Mucosa of rectum (tissue), 2 donors: ENCODE results near the gene MYT1.

Experiments used
- H3K27ac ChIP-seq, 2 donors: one replicate each; pipeline ENCODE4 v1.7.0; 2013; ENCODE audit warnings: inconsistent platforms in 2 of 2, low read depth in 2 of 2, low read length in 2 of 2
- H3K27me3 ChIP-seq, 2 donors: one replicate each; pipeline ENCODE4 v1.7.0; 2013; ENCODE audit warnings: low read length in 2 of 2; ENCODE audit not compliant: control insufficient read depth in 2 of 2, insufficient read depth in 2 of 2
- H3K36me3 ChIP-seq, 2 donors: one replicate each; pipeline ENCODE4 v1.7.0; 2013; ENCODE audit warnings: low read length in 2 of 2; ENCODE audit not compliant: control insufficient read depth in 2 of 2, insufficient read depth in 2 of 2
- H3K4me1 ChIP-seq, 2 donors: one replicate each; pipeline ENCODE4 v1.7.0; 2013; ENCODE audit warnings: low read length in 2 of 2, mild to moderate bottlenecking in 1 of 2; ENCODE audit not compliant: control insufficient read depth in 2 of 2, insufficient read depth in 2 of 2
- H3K4me3 ChIP-seq, 2 donors: one replicate each; pipeline ENCODE4 v1.7.0; 2013; ENCODE audit warnings: low read length in 2 of 2
- H3K9ac ChIP-seq, 2 donors: one replicate each; pipeline ENCODE4 v1.7.0; 2013; ENCODE audit warnings: low read length in 2 of 2, low read depth in 1 of 2, mild to moderate bottlenecking in 1 of 2
- H3K9me3 ChIP-seq, 2 donors: one replicate each; pipeline ENCODE4 v1.7.0; 2013; ENCODE audit warnings: low read length in 2 of 2; ENCODE audit not compliant: control insufficient read depth in 2 of 2
- donor health status: healthy.
- donor health status: Normal muscosa, but diverticular disease.

The MYT1 gene

GRCh38 chr20:64214113-64214512 is 49.9 kb downstream of the MYT1 start:
- H3K27ac ChIP-seq: no peak overlapping the region
- no peak overlapping the region for H3K4me3 ChIP-seq
- H3K27me3 ChIP-seq: peaks cover 3 to 4% of the 10 kb centered on the region in 2 donors
- no peaks in the 10 kb centered on the region for H3K4me1 ChIP-seq
- H3K9ac ChIP-seq: no peak overlapping the region
- H3K36me3 ChIP-seq: no peaks in the 10 kb centered on the region
- H3K9me3 ChIP-seq: no peaks in the 10 kb centered on the region

GRCh38 chr20:64214952-64215351 is 50.7 kb downstream of the MYT1 start:
- no peaks in the 10 kb centered on the region for H3K4me1 ChIP-seq
- no peak overlapping the region for H3K4me3 ChIP-seq
- no peaks in the 10 kb centered on the region for H3K36me3 ChIP-seq
- no peak overlapping the region for H3K9ac ChIP-seq
- no peak overlapping the region for H3K27ac ChIP-seq
- H3K9me3 ChIP-seq: no peaks in the 10 kb centered on the region
- H3K27me3 ChIP-seq: peaks cover 3 to 9% of the 10 kb centered on the region in 2 donors

DNA sequence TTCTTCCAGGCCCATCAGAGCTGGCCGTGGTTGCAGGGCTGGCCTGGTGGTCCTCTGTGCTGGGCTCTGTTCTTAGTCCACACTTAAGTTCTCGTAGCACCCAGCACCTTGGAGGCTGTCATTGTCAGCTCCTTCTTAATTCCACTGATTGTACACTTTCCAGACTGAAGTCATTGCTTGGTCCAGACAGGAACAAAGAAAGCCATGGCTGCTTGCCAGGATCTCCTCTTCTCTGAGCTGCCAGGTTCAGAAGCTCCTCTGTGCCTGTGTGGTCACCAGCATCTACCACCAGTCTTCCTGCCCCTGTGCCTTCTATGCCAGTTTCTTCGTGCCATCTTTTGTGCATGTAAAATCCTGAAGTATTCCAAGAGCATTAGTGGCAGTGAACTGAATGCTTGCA is 51.8 kb downstream of the MYT1 start:
- Histone ChIP-seq H3K4me1 (no peaks in the 10 kb centered on the region), H3K9me3 (no peaks in the 10 kb centered on the region), H3K27ac (no peak overlapping the region), H3K9ac (no peak overlapping the region), H3K27me3 (peaks cover 0 to 9% of the 10 kb centered on the region in 2 donors), H3K4me3 (no peak overlapping the region), H3K36me3 (no peaks in the 10 kb centered on the region)

DNA sequence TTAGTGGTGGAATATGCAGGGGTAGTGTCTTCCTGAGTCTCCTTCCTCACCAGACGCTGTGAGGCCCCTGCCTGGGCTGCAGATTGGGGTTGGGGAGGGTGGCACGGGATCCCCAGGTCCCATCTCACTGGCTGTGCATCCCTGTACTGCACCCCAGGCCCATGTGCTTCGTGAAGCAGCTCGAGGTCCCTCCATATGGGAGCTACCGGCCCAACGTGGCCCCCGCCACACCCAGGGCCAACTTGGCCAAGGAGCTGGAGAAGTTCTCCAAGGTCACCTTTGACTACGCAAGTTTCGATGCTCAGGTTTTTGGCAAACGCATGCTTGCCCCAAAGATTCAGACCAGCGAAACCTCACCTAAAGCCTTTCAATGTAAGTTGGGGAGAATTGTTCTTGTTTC is 52.7 kb downstream of the MYT1 start:
- Histone ChIP-seq H3K9ac (no peak overlapping the region), H3K27me3 (peaks cover 2 to 9% of the 10 kb centered on the region in 2 donors), H3K9me3 (no peaks in the 10 kb centered on the region), H3K4me3 (no peak overlapping the region), H3K36me3 (no peaks in the 10 kb centered on the region), H3K4me1 (no peaks in the 10 kb centered on the region), H3K27ac (no peak overlapping the region)

GRCh38 chr20:64217539-64218221 is 53.4 kb downstream of the MYT1 start:
- Histone ChIP-seq H3K36me3 (no peaks in the 10 kb centered on the region), H3K9ac (no peak overlapping the region), H3K4me1 (no peaks in the 10 kb centered on the region), H3K27me3 (peaks cover 2 to 9% of the 10 kb centered on the region in 2 donors), H3K9me3 (no peaks in the 10 kb centered on the region), H3K4me3 (no peak overlapping the region), H3K27ac (no peak overlapping the region)

GRCh38 chr20:64219202-64219601 is 55.0 kb downstream of the MYT1 start:
- no peak overlapping the region for H3K4me3 ChIP-seq
- no peaks in the 10 kb centered on the region for H3K36me3 ChIP-seq
- peaks cover 2 to 9% of the 10 kb centered on the region in 2 donors for H3K27me3 ChIP-seq
- no peaks in the 10 kb centered on the region for H3K9me3 ChIP-seq
- no peaks in the 10 kb centered on the region for H3K4me1 ChIP-seq
- H3K9ac ChIP-seq: no peak overlapping the region
- H3K27ac ChIP-seq: no peak overlapping the region

GRCh38 chr20:64219730-64220129 is 55.5 kb downstream of the MYT1 start:
- no peak overlapping the region for H3K27ac ChIP-seq
- H3K36me3 ChIP-seq: no peaks in the 10 kb centered on the region
- H3K27me3 ChIP-seq: peaks cover 2 to 9% of the 10 kb centered on the region in 2 donors
- H3K4me3 ChIP-seq: no peak overlapping the region
- no peaks in the 10 kb centered on the region for H3K4me1 ChIP-seq
- no peak overlapping the region for H3K9ac ChIP-seq
- H3K9me3 ChIP-seq: no peaks in the 10 kb centered on the region

GRCh38 chr20:64220420-64220819 is 56.2 kb downstream of the MYT1 start:
- Histone ChIP-seq H3K9ac (no peak overlapping the region), H3K4me1 (no peaks in the 10 kb centered on the region), H3K4me3 (no peak overlapping the region), H3K36me3 (no peaks in the 10 kb centered on the region), H3K27ac (no peak overlapping the region), H3K9me3 (no peaks in the 10 kb centered on the region), H3K27me3 (peaks cover 2 to 9% of the 10 kb centered on the region in 2 donors)

- Histone ChIP-seq H3K27ac (no peak overlapping the region), H3K27me3 (peaks cover 2 to 9% of the 10 kb centered on the region in 2 donors), H3K9ac (no peak overlapping the region), H3K36me3 (no peaks in the 10 kb centered on the region), H3K4me3 (no peak overlapping the region), H3K4me1 (no peaks in the 10 kb centered on the region), H3K9me3 (no peaks in the 10 kb centered on the region)
These were observed 56.8 kb downstream of the MYT1 start for GRCh38 chr20:64220891-64221527.

DNA sequence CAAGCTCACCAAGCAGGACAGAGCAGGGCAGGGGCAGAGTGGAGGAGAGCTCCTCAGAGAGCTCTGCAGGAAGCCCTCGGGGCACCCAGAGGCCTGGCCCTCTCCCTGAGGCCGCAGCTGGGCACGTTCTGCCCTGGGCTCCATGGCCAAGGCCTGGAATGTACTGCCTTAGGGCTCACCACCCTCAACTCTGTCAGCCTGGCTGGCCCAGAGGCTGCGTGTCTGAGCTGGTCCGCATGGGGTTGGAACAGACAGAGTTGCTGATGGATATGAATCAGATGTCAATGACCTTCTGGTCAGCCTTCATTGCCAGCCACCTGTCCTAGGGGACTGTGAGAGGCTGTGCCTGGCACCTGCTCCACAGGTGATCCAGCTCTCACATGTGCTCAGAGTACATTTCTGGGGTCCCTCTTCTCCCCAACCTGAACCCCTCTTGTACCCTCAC is 58.1 kb downstream of the MYT1 start:
- no peak overlapping the region for H3K27ac ChIP-seq
- H3K4me3 ChIP-seq: no peak overlapping the region
- H3K4me1 ChIP-seq: no peaks in the 10 kb centered on the region
- no peaks in the 10 kb centered on the region for H3K9me3 ChIP-seq
- no peak overlapping the region for H3K9ac ChIP-seq
- H3K27me3 ChIP-seq: peaks cover 2 to 9% of the 10 kb centered on the region in 2 donors
- no peaks in the 10 kb centered on the region for H3K36me3 ChIP-seq
